Right lobe of liver (tissue), 6 donors: ENCODE results near the gene MUSTN1. TPM values are rescaled to one million over a fixed set of nuclear protein-coding genes. Genes with fewer than 3 reads are reported as not detected.

Source experiments
- ATAC-seq, 4 donors: fragments of 200-7000 bp; cut with Tn5 transposase; one replicate each; pipeline ENCODE4 v1.9.1; 2020; ENCODE audit warnings: mild to moderate bottlenecking in 4 of 4, moderate library complexity in 4 of 4
- DNase-seq, 3 donors: peaks; one replicate each; pipeline ENCODE4 v3.0.0-alpha.2; 2020
- H3K27ac ChIP-seq, 3 donors: fragments of 200-600 bp; one replicate each; pipeline ENCODE4 v1.8.0; 2022
- H3K27me3 ChIP-seq, 2 donors: fragments of 200-600 bp; one replicate each; pipeline ENCODE4 v1.8.0; 2022
- H3K36me3 ChIP-seq, 4 donors: fragments of 200-600 bp; sonication (generic) in 1 of 4; one replicate each; pipeline versions ENCODE4 v1.5.1 to v1.8.0; 2017 to 2022; ENCODE audit warnings: control low read depth in 1 of 4
- H3K4me1 ChIP-seq, 4 donors: fragments of 200-600 bp; sonication (generic) in 1 of 4; one replicate each; pipeline versions ENCODE4 v1.5.1 to v1.8.0; 2017 to 2022; ENCODE audit warnings: control low read depth in 1 of 4
- H3K4me3 ChIP-seq, 3 donors: fragments of 200-600 bp; one replicate each; pipeline ENCODE4 v1.8.0; 2022
- H3K9me3 ChIP-seq, 4 donors: fragments of 200-600 bp; sonication (generic) in 1 of 4; one replicate each; pipeline versions ENCODE4 v1.5.1 to v1.8.0; 2017 to 2022; ENCODE audit warnings: control low read depth in 1 of 4
- POLR2A ChIP-seq: fragments of 450-650 bp; IDR thresholded peaks from one replicate; pipeline ENCODE4 v1.6.1; 2017; ENCODE audit warnings: antibody characterized with exemption, mild to moderate bottlenecking
- WGBS: methylation state at CpG from one replicate; pipeline ENCODE4 v1.1.6; 2018; ENCODE audit warnings: low coverage, low lambda C conversion rate; ENCODE audit not compliant: insufficient coverage; ENCODE audit errors: missing lambda C conversion rate; 5-methylcytosine and 5-hydroxymethylcytosine counted together
- intact Hi-C, 2 donors: fragments of 100-400 bp; cut with DNase I; formaldehyde crosslinking; loops; one replicate each; pipeline versions ENCODE4 v1.11.2 to v1.14.1; 2022
- total RNA-seq, 6 experiments: library from RNA; depleted of rRNA in 2 of 6; stranded (reverse); fragments of >200 nt in 2 of 6; fragmentation: NEBNext Ultra II Directional in 3 of 6; extraction: Animal tissue kit (Norgen Biotek cat#: 25700) in 3 of 6; gene quantifications; one replicate each; pipeline versions ENCODE4 v1.1.0 to v1.2.4, GENCODE V29; 2016 to 2023
- TF ChIP-seq, protein P1 (sequence below), 4 donors: fragments of 200-600 bp in 3 of 4; fragments of 450-650 bp in 1 of 4; IDR thresholded peaks; one replicate each; pipeline versions ENCODE4 v1.5.1 to v1.8.0; 2016 to 2022; ENCODE audit warnings: antibody characterized with exemption in 4 of 4, mild to moderate bottlenecking in 2 of 4
- donor health status: DM: no; HTN: yes; CAD: no.
- donor health status: DM: no; HTN: no; CAD: no.
- donor health status: DM: no; HTN: no; CAD: no.
- donor health status: DM: no; HTN: yes; CAD: no.
- donor health status: DM: no; HTN: yes; CAD: no.

MUSTN1 gene
- total RNA-seq, 6 experiments from 2014 or later = 0.59 to 9.9 (median 5.7) TPM; not detected in 2

DNA sequence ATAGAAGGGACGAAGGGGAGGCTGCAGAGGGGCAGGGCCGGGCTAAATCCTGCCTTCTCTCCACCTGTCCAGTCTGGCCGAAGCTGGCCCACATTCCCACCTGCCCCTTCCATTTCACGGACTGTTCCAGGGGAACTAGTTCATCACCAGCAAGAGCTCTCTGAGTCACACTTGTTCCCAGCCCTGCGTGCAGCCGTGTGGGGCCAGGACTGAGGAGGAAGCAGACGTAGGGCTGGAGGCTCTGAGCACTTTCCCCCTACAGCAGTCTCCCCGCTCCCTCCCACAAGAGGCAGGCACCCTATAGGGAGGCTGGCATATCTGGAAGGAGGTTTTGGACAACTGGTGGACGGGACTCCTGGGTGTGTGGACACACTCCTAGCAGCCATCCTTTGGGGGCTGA lies 7.4 kb downstream of the MUSTN1 start:
- DNase-seq (no peak), ATAC-seq (no peak)
- Histone ChIP-seq H3K27me3 (no peaks in the 10 kb centered on the region), H3K4me1 (peaks cover 0 to 52% (median 17%) of the 10 kb centered on the region in 4 donors), H3K36me3 (peaks cover 0 to 67% (median 31%) of the 10 kb centered on the region in 4 donors), H3K27ac (peak overlapping the region; percentile 33 to 95 (median 56)), H3K4me3 (peak overlapping the region; percentile 14 to 94 (median 71)), H3K9me3 (no peaks in the 10 kb centered on the region)
- intact Hi-C loops = no loop called here
- no peak for TF ChIP-seq POLR2A
- TF ChIP-seq, protein P1, sequence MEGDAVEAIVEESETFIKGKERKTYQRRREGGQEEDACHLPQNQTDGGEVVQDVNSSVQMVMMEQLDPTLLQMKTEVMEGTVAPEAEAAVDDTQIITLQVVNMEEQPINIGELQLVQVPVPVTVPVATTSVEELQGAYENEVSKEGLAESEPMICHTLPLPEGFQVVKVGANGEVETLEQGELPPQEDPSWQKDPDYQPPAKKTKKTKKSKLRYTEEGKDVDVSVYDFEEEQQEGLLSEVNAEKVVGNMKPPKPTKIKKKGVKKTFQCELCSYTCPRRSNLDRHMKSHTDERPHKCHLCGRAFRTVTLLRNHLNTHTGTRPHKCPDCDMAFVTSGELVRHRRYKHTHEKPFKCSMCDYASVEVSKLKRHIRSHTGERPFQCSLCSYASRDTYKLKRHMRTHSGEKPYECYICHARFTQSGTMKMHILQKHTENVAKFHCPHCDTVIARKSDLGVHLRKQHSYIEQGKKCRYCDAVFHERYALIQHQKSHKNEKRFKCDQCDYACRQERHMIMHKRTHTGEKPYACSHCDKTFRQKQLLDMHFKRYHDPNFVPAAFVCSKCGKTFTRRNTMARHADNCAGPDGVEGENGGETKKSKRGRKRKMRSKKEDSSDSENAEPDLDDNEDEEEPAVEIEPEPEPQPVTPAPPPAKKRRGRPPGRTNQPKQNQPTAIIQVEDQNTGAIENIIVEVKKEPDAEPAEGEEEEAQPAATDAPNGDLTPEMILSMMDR (IDR thresholded peaks at IDR 0.05) = no peak
- WGBS = no CpG with 5 or more reads among the region's 9 CpGs

DNA sequence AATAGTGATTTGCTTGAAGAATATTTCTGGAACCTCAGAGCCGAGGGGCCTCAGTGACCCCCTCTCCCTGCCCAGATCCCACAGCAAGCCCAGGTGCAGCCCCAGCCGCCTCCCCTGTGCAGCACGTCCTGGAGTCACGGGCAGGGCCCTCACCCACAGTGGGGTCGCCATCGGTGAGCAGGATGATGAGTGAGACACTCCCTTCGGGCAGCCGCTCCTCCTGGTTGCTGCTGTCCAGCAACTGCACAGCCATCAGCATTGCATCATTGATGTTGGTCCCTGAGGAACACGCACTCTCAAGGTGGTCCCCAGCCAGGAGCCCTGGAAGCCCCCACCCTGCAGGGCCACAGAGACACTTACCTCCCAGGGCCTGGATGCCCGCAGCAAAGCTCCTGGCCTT lies 10.8 kb downstream of the MUSTN1 start:
- intact Hi-C loops = no loop called here
- Histone ChIP-seq H3K4me1 (peaks cover 0 to 60% (median 17%) of the 10 kb centered on the region in 4 donors), H3K9me3 (no peaks in the 10 kb centered on the region), H3K27me3 (no peaks in the 10 kb centered on the region), H3K4me3 (no peak overlapping the region), H3K27ac (peak overlapping the region in 1 of 3 donors; percentile 37), H3K36me3 (peaks cover 0 to 96% (median 49%) of the 10 kb centered on the region in 4 donors)
- WGBS = 70% methylated on average over 2 of the region's 10 CpGs
- TF ChIP-seq, protein P1 (IDR thresholded peaks at IDR 0.05) = no peak
- TF ChIP-seq POLR2A = no peak
- ATAC-seq (no peak), DNase-seq (no peak)

DNA sequence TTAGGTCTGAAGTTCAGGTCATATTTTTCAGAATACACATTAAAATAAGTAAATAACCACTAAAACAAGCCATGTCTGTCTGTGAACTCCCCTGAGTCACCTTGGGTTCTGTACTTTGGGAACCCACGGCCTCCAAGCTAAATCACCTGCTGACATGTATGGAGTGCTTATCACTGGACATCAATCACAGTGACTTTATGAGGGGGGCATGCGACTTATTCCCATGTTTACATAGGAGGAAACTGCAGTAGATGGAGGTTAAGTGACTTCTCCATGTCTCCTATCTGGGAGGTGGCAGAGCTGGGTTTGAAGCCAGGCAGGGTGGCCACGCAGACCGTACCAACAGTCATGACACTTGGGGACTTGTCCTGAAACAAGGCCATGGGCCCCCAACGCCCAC lies 12.5 kb downstream of the MUSTN1 start:
- ATAC-seq (no peak), DNase-seq (no peak)
- Histone ChIP-seq H3K4me3 (no peak overlapping the region), H3K27me3 (no peaks in the 10 kb centered on the region), H3K4me1 (peaks cover 0 to 57% (median 19%) of the 10 kb centered on the region in 4 donors), H3K36me3 (peaks cover 0 to 100% (median 56%) of the 10 kb centered on the region in 4 donors), H3K9me3 (no peaks in the 10 kb centered on the region), H3K27ac (peak overlapping the region in 1 of 3 donors; percentile 37)
- no peak for TF ChIP-seq POLR2A
- TF ChIP-seq, protein P1 (IDR thresholded peaks at IDR 0.05) = no peak
- intact Hi-C loops = no loop called here
- WGBS = 90% methylated on average over 2 of the region's 5 CpGs

DNA sequence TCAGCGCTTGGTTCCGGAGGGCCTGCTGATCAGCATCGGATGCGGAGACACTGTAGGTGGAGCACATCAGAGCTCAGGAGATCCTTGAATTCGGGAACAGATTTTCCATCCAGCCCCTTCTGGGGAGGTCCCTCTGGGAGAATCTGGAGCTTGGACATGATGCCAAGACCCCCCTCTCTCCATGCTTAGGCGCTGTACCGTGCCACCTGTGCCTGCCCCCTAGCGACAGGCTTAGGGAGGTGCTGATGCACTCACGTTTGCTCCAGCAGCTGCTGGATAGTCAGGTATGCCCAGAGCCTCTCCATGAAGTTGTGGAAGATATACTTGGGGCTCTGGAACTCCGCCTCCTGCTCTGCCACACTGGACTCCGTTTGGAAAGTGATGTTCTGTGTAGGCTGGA lies 14.1 kb downstream of the MUSTN1 start:
- Histone ChIP-seq H3K27me3 (no peaks in the 10 kb centered on the region), H3K4me3 (no peak overlapping the region), H3K9me3 (no peaks in the 10 kb centered on the region), H3K36me3 (peaks cover 0 to 100% (median 56%) of the 10 kb centered on the region in 4 donors), H3K27ac (no peak overlapping the region), H3K4me1 (peaks cover 0 to 52% (median 10%) of the 10 kb centered on the region in 4 donors)
- no peak for TF ChIP-seq POLR2A
- TF ChIP-seq, protein P1 (IDR thresholded peaks at IDR 0.05) = peak; percentile 31 to 53 (median 38)
- DNase-seq (no peak), ATAC-seq (peak; percentile 2 to 17 (median 10))
- 23% methylated on average over 5 of the region's 11 CpGs for WGBS
- intact Hi-C loops = no loop called here
